Smooth muscle cell (in vitro differentiated cells): ENCODE results near the gene NRP2. TPM values are rescaled to one million over a fixed set of nuclear protein-coding genes. Genes with fewer than 3 reads are reported as not detected.

ENCODE experiments used
- DNase-seq: peaks from one replicate; lab custom pipeline; 2025; ENCODE audit not compliant: unreplicated experiment; lab: John Stamatoyannopoulos, UW
- H2AFZ ChIP-seq: fragments of 200-600 bp; sonication (generic); 2 replicates; pipeline ENCODE4 v1.6.0; 2016; ENCODE audit warnings: antibody characterized with exemption, low read depth, mild to moderate bottlenecking
- H3F3A ChIP-seq: fragments of 200-600 bp; sonication (generic); 2 replicates; pipeline ENCODE4 v1.6.0; 2017; ENCODE audit warnings: antibody characterized with exemption, low read depth
- H3K27ac ChIP-seq: fragments of 200-600 bp; sonication (generic); 2 replicates; pipeline ENCODE4 v1.5.1; 2016; ENCODE audit warnings: low read depth, mild to moderate bottlenecking
- H3K27me3 ChIP-seq: fragments of 200-600 bp; sonication (generic); 2 replicates; pipeline ENCODE4 v1.6.1; 2016; ENCODE audit warnings: low read depth, mild to moderate bottlenecking
- H3K36me3 ChIP-seq: fragments of 200-600 bp; sonication (generic); 2 replicates; pipeline ENCODE4 v1.5.1; 2016; ENCODE audit warnings: low read depth
- H3K4me1 ChIP-seq: fragments of 200-600 bp; sonication (generic); 2 replicates; pipeline ENCODE4 v1.5.1; 2016; ENCODE audit warnings: low read depth
- H3K4me2 ChIP-seq: fragments of 200-600 bp; sonication (generic); 2 replicates; pipeline ENCODE4 v1.6.0; 2016; ENCODE audit warnings: mild to moderate bottlenecking
- H3K4me3 ChIP-seq: fragments of 200-600 bp; sonication (generic); 2 replicates; pipeline ENCODE4 v1.5.1; 2016; ENCODE audit warnings: mild to moderate bottlenecking
- H3K79me2 ChIP-seq: fragments of 200-600 bp; sonication (generic); 2 replicates; pipeline ENCODE4 v1.6.0; 2016; ENCODE audit warnings: low read depth, mild to moderate bottlenecking
- H3K9ac ChIP-seq: fragments of 200-600 bp; sonication (generic); 2 replicates; pipeline ENCODE4 v1.6.0; 2016; ENCODE audit warnings: low read depth
- H3K9me3 ChIP-seq: fragments of 200-600 bp; sonication (generic); replicated peaks from 2 replicates; pipeline ENCODE4 v1.5.1; 2016; ENCODE audit warnings: low read depth
- H4K20me1 ChIP-seq: fragments of 200-600 bp; sonication (generic); 2 replicates; pipeline ENCODE4 v1.6.0; 2016; ENCODE audit warnings: low read depth
- CTCF ChIP-seq: fragments of 200-600 bp; sonication (generic); IDR thresholded peaks from 2 replicates; pipeline ENCODE4 v1.5.1; 2017; ENCODE audit warnings: borderline replicate concordance, mild to moderate bottlenecking, antibody characterized with exemption; ENCODE audit not compliant: insufficient read depth, poor library complexity, severe bottlenecking
- WGBS: methylation state at CpG from one replicate; pipeline ENCODE4 v1.1.7; 2016; ENCODE audit warnings: low lambda C conversion rate; 5-methylcytosine and 5-hydroxymethylcytosine counted together
- polyA plus RNA-seq: library from polyadenylated mRNA; unstranded; fragments of >200 nt; fragmentation: Nextera tagmentation; extraction: Ambion mirVana; gene quantifications from 2 replicates; pipeline ENCODE4 v1.2.1, GENCODE V29; 2016
- total RNA-seq: library from RNA; depleted of rRNA; stranded (reverse); fragments of >200 nt; gene quantifications from 2 replicates; pipeline ENCODE4 v1.2.3, GENCODE V29; 2014

The NRP2 gene
- total and polyA plus RNA-seq, 2 experiments from 2014 or later: 58.4 to 96.1 TPM

GRCh38 chr2:205741256-205741978 lies 59.1 kb downstream of the NRP2 start:
- no peaks in the 10 kb centered on the region for H3F3A ChIP-seq
- no peak overlapping the region for H3K4me2 ChIP-seq
- no peak for TF ChIP-seq CTCF
- WGBS: 90% methylated on average over 4 of the region's 4 CpGs
- no peak overlapping the region for H3K9ac ChIP-seq
- H3K27ac ChIP-seq: no peak overlapping the region
- DNase-seq: no peak
- no peaks in the 10 kb centered on the region for H3K79me2 ChIP-seq
- H3K4me1 ChIP-seq: no peaks in the 10 kb centered on the region
- peaks cover 23% of the 10 kb centered on the region for H3K36me3 ChIP-seq
- H3K27me3 ChIP-seq: no peaks in the 10 kb centered on the region
- no peaks in the 10 kb centered on the region for H3K9me3 ChIP-seq
- H2AFZ ChIP-seq: no peak overlapping the region
- H4K20me1 ChIP-seq: no peaks in the 10 kb centered on the region
- H3K4me3 ChIP-seq: no peak overlapping the region

- H3K9me3 ChIP-seq: no peaks in the 10 kb centered on the region
- no peaks in the 10 kb centered on the region for H3K4me1 ChIP-seq
- H3K27me3 ChIP-seq: no peaks in the 10 kb centered on the region
- no peak overlapping the region for H3K27ac ChIP-seq
- DNase-seq: no peak
- H3K9ac ChIP-seq: no peak overlapping the region
- H4K20me1 ChIP-seq: no peaks in the 10 kb centered on the region
- no peak for TF ChIP-seq CTCF
- H3K36me3 ChIP-seq: peaks cover 23% of the 10 kb centered on the region
- 97% methylated on average over 11 of the region's 11 CpGs for WGBS
- no peak overlapping the region for H3K4me3 ChIP-seq
- no peaks in the 10 kb centered on the region for H3F3A ChIP-seq
- H3K4me2 ChIP-seq: no peak overlapping the region
- no peaks in the 10 kb centered on the region for H3K79me2 ChIP-seq
- no peak overlapping the region for H2AFZ ChIP-seq
Observed at GRCh38 chr2:205743137-205743536, 60.8 kb downstream of the NRP2 start.

GRCh38 chr2:205744074-205744591 lies 61.8 kb downstream of the NRP2 start:
- 93% methylated on average over 7 of the region's 7 CpGs for WGBS
- TF ChIP-seq CTCF: no peak
- no peak overlapping the region for H3K9ac ChIP-seq
- no peak for DNase-seq
- H3K4me3 ChIP-seq: no peak overlapping the region
- H3K27me3 ChIP-seq: no peaks in the 10 kb centered on the region
- H3K4me1 ChIP-seq: no peaks in the 10 kb centered on the region
- H3K36me3 ChIP-seq: peaks cover 23% of the 10 kb centered on the region
- H3F3A ChIP-seq: no peaks in the 10 kb centered on the region
- H2AFZ ChIP-seq: no peak overlapping the region
- H3K9me3 ChIP-seq: no peaks in the 10 kb centered on the region
- H3K79me2 ChIP-seq: no peaks in the 10 kb centered on the region
- H3K27ac ChIP-seq: no peak overlapping the region
- H4K20me1 ChIP-seq: no peaks in the 10 kb centered on the region
- no peak overlapping the region for H3K4me2 ChIP-seq
